ENCODE measurements around the gene OSBPL9.

OSBPL9 gene

GRCh38 chr1:51656374-51656773 is 39.5 kb downstream of the OSBPL9 start:
- H3K9ac ChIP-seq (ENCODE audit: low read length) = no peak overlapping the region
- H3K4me3 ChIP-seq (ENCODE audit: low read length) = no peak overlapping the region
- no peaks in the 10 kb centered on the region for H3K27me3 ChIP-seq (ENCODE audit: control insufficient read depth, insufficient read depth, low read length)
- no peaks in the 10 kb centered on the region for H3K4me1 ChIP-seq (ENCODE audit: control insufficient read depth, insufficient read depth, low read length)
- no peaks in the 10 kb centered on the region for H3K36me3 ChIP-seq (ENCODE audit: control insufficient read depth, insufficient read depth, low read length)
- H3K9me3 ChIP-seq (ENCODE audit: control insufficient read depth, low read length) = no peaks in the 10 kb centered on the region

GRCh38 chr1:51660580-51660979 is 43.7 kb downstream of the OSBPL9 start:
- Histone ChIP-seq H3K9ac (ENCODE audit: low read length) (no peak overlapping the region), H3K4me3 (ENCODE audit: low read length) (no peak overlapping the region), H3K27me3 (ENCODE audit: control insufficient read depth, insufficient read depth, low read length) (no peaks in the 10 kb centered on the region), H3K36me3 (ENCODE audit: control insufficient read depth, insufficient read depth, low read length) (no peaks in the 10 kb centered on the region), H3K9me3 (ENCODE audit: control insufficient read depth, low read length) (no peaks in the 10 kb centered on the region), H3K4me1 (ENCODE audit: control insufficient read depth, insufficient read depth, low read length) (peaks cover 3% of the 10 kb centered on the region)

- H3K4me1 ChIP-seq (ENCODE audit: control insufficient read depth, insufficient read depth, low read length) = peaks cover 3% of the 10 kb centered on the region
- no peaks in the 10 kb centered on the region for H3K9me3 ChIP-seq (ENCODE audit: control insufficient read depth, low read length)
- no peak overlapping the region for H3K4me3 ChIP-seq (ENCODE audit: low read length)
- no peaks in the 10 kb centered on the region for H3K27me3 ChIP-seq (ENCODE audit: control insufficient read depth, insufficient read depth, low read length)
- H3K36me3 ChIP-seq (ENCODE audit: control insufficient read depth, insufficient read depth, low read length) = no peaks in the 10 kb centered on the region
- H3K9ac ChIP-seq (ENCODE audit: low read length) = no peak overlapping the region
Observed at GRCh38 chr1:51661081-51661518, 44.2 kb downstream of the OSBPL9 start.

- no peaks in the 10 kb centered on the region for H3K27me3 ChIP-seq (ENCODE audit: control insufficient read depth, insufficient read depth, low read length)
- no peak overlapping the region for H3K9ac ChIP-seq (ENCODE audit: low read length)
- peaks cover 3% of the 10 kb centered on the region for H3K4me1 ChIP-seq (ENCODE audit: control insufficient read depth, insufficient read depth, low read length)
- no peaks in the 10 kb centered on the region for H3K9me3 ChIP-seq (ENCODE audit: control insufficient read depth, low read length)
- no peak overlapping the region for H3K4me3 ChIP-seq (ENCODE audit: low read length)
- no peaks in the 10 kb centered on the region for H3K36me3 ChIP-seq (ENCODE audit: control insufficient read depth, insufficient read depth, low read length)
Observed at GRCh38 chr1:51663105-51663504, 46.2 kb downstream of the OSBPL9 start.

- H3K36me3 ChIP-seq (ENCODE audit: control insufficient read depth, insufficient read depth, low read length) = no peaks in the 10 kb centered on the region
- H3K9me3 ChIP-seq (ENCODE audit: control insufficient read depth, low read length) = no peaks in the 10 kb centered on the region
- peaks cover 3% of the 10 kb centered on the region for H3K4me1 ChIP-seq (ENCODE audit: control insufficient read depth, insufficient read depth, low read length)
- no peaks in the 10 kb centered on the region for H3K27me3 ChIP-seq (ENCODE audit: control insufficient read depth, insufficient read depth, low read length)
- H3K9ac ChIP-seq (ENCODE audit: low read length) = no peak overlapping the region
- no peak overlapping the region for H3K4me3 ChIP-seq (ENCODE audit: low read length)
Observed at GRCh38 chr1:51663721-51664120, 46.8 kb downstream of the OSBPL9 start.

- Histone ChIP-seq H3K4me1 (ENCODE audit: control insufficient read depth, insufficient read depth, low read length) (peaks cover 3% of the 10 kb centered on the region), H3K36me3 (ENCODE audit: control insufficient read depth, insufficient read depth, low read length) (no peaks in the 10 kb centered on the region), H3K4me3 (ENCODE audit: low read length) (no peak overlapping the region)
Observed at GRCh38 chr1:51664421-51665240, 47.7 kb downstream of the OSBPL9 start.

GRCh38 chr1:51666478-51666877 is 49.6 kb downstream of the OSBPL9 start:
- Histone ChIP-seq H3K4me3 (ENCODE audit: low read length) (no peak overlapping the region), H3K9ac (ENCODE audit: low read length) (no peak overlapping the region), H3K36me3 (ENCODE audit: control insufficient read depth, insufficient read depth, low read length) (no peaks in the 10 kb centered on the region), H3K9me3 (ENCODE audit: control insufficient read depth, low read length) (no peaks in the 10 kb centered on the region), H3K4me1 (ENCODE audit: control insufficient read depth, insufficient read depth, low read length) (peaks cover 3% of the 10 kb centered on the region), H3K27me3 (ENCODE audit: control insufficient read depth, insufficient read depth, low read length) (no peaks in the 10 kb centered on the region)

More at GRCh38 chr1:51664421-51665240, 47.7 kb downstream of the OSBPL9 start:
- Histone ChIP-seq H3K9ac (ENCODE audit: low read length) (no peak overlapping the region), H3K9me3 (ENCODE audit: control insufficient read depth, low read length) (no peaks in the 10 kb centered on the region), H3K27me3 (ENCODE audit: control insufficient read depth, insufficient read depth, low read length) (no peaks in the 10 kb centered on the region)

GRCh38 chr1:51667561-51667960 is 50.7 kb downstream of the OSBPL9 start:
- Histone ChIP-seq H3K27me3 (ENCODE audit: control insufficient read depth, insufficient read depth, low read length) (no peaks in the 10 kb centered on the region), H3K4me1 (ENCODE audit: control insufficient read depth, insufficient read depth, low read length) (peaks cover 7% of the 10 kb centered on the region), H3K9ac (ENCODE audit: low read length) (no peak overlapping the region), H3K36me3 (ENCODE audit: control insufficient read depth, insufficient read depth, low read length) (no peaks in the 10 kb centered on the region), H3K4me3 (ENCODE audit: low read length) (no peak overlapping the region), H3K9me3 (ENCODE audit: control insufficient read depth, low read length) (no peaks in the 10 kb centered on the region)

GRCh38 chr1:51669272-51669671 is 52.4 kb downstream of the OSBPL9 start:
- Histone ChIP-seq H3K9me3 (ENCODE audit: control insufficient read depth, low read length) (no peaks in the 10 kb centered on the region), H3K4me1 (ENCODE audit: control insufficient read depth, insufficient read depth, low read length) (peaks cover 5% of the 10 kb centered on the region), H3K36me3 (ENCODE audit: control insufficient read depth, insufficient read depth, low read length) (no peaks in the 10 kb centered on the region), H3K9ac (ENCODE audit: low read length) (no peak overlapping the region), H3K4me3 (ENCODE audit: low read length) (no peak overlapping the region), H3K27me3 (ENCODE audit: control insufficient read depth, insufficient read depth, low read length) (no peaks in the 10 kb centered on the region)

GRCh38 chr1:51669816-51670215 is 52.9 kb downstream of the OSBPL9 start:
- Histone ChIP-seq H3K4me3 (ENCODE audit: low read length) (no peak overlapping the region), H3K9me3 (ENCODE audit: control insufficient read depth, low read length) (no peaks in the 10 kb centered on the region), H3K36me3 (ENCODE audit: control insufficient read depth, insufficient read depth, low read length) (no peaks in the 10 kb centered on the region), H3K27me3 (ENCODE audit: control insufficient read depth, insufficient read depth, low read length) (no peaks in the 10 kb centered on the region), H3K9ac (ENCODE audit: low read length) (no peak overlapping the region), H3K4me1 (ENCODE audit: control insufficient read depth, insufficient read depth, low read length) (peaks cover 4% of the 10 kb centered on the region)

- H3K27me3 ChIP-seq (ENCODE audit: control insufficient read depth, insufficient read depth, low read length) = no peaks in the 10 kb centered on the region
- no peaks in the 10 kb centered on the region for H3K9me3 ChIP-seq (ENCODE audit: control insufficient read depth, low read length)
- no peak overlapping the region for H3K4me3 ChIP-seq (ENCODE audit: low read length)
- peaks cover 4% of the 10 kb centered on the region for H3K4me1 ChIP-seq (ENCODE audit: control insufficient read depth, insufficient read depth, low read length)
- H3K36me3 ChIP-seq (ENCODE audit: control insufficient read depth, insufficient read depth, low read length) = no peaks in the 10 kb centered on the region
- no peak overlapping the region for H3K9ac ChIP-seq (ENCODE audit: low read length)
Observed at GRCh38 chr1:51671527-51672325, 54.8 kb downstream of the OSBPL9 start.

GRCh38 chr1:51673279-51673678 is 56.4 kb downstream of the OSBPL9 start:
- Histone ChIP-seq H3K9me3 (ENCODE audit: control insufficient read depth, low read length) (no peaks in the 10 kb centered on the region), H3K9ac (ENCODE audit: low read length) (no peak overlapping the region), H3K4me1 (ENCODE audit: control insufficient read depth, insufficient read depth, low read length) (peaks cover 4% of the 10 kb centered on the region), H3K36me3 (ENCODE audit: control insufficient read depth, insufficient read depth, low read length) (no peaks in the 10 kb centered on the region), H3K27me3 (ENCODE audit: control insufficient read depth, insufficient read depth, low read length) (no peaks in the 10 kb centered on the region), H3K4me3 (ENCODE audit: low read length) (no peak overlapping the region)

Measured in mucosa of stomach (tissue), 1 donor.